ENCODE data around the gene CACNA2D2.

Gene CACNA2D2

DNA sequence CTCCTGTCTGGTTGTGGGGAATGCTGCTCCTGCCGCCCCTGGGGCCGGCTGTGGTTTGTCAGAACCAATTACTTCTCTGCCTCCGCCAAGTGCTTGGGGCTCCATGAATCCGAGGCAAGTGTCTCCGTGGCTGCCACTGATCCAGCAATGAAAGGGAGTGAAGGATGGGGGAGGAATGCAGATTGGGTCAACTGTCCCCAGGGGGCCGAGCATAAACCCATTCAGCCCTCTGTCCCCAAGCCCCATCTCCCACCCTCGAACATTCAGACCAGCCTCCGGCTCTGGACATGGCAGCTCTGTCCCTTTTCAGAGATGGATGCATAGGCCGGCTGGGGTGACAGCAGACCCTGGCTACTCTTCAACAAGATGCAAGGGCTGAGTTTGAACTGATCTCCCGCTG, 35.5 kb downstream of the CACNA2D2 start:
- no peak for DNase-seq (ENCODE audit: extremely low spot score)
- TF ChIP-seq L3MBTL2 (conservative IDR thresholded peaks at IDR 0.05) (no peak), SP1 (IDR thresholded peaks at IDR 0.05) (no peak), SUZ12 (IDR thresholded peaks at IDR 0.05) (no peak), HDGF (IDR thresholded peaks at IDR 0.05; ENCODE audit: borderline replicate concordance) (no peak), LEF1 (IDR thresholded peaks at IDR 0.05; ENCODE audit: borderline replicate concordance) (no peak), ELF4 (IDR thresholded peaks at IDR 0.05) (no peak), ZNF384 (IDR thresholded peaks at IDR 0.05) (no peak), ARNT (IDR thresholded peaks at IDR 0.05) (no peak)
- TF ChIP-seq, protein P1, sequence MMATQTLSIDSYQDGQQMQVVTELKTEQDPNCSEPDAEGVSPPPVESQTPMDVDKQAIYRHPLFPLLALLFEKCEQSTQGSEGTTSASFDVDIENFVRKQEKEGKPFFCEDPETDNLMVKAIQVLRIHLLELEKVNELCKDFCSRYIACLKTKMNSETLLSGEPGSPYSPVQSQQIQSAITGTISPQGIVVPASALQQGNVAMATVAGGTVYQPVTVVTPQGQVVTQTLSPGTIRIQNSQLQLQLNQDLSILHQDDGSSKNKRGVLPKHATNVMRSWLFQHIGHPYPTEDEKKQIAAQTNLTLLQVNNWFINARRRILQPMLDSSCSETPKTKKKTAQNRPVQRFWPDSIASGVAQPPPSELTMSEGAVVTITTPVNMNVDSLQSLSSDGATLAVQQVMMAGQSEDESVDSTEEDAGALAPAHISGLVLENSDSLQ (IDR thresholded peaks at IDR 0.05), result no peak
- POLR2A ChIA-PET, result no interaction called here
- CTCF ChIA-PET, result no interaction called here

DNA sequence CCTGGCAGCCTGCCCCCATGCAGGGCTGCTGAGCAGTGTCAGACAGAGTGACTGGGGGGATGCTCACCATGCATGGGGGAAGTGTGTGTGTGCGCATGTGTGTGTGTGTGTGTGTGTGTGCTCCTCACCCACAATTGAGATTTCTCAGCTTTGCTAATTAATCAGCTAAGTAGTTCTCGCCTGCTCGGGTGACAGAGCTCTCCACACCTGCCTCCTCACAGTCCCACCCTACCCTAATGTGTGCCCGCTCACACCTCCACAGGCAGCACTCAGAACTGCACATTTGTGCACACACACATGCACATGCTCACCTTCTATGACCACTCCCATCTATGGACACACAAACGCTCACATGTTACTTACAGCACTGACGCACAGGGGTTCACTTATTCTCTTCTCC, 37.3 kb downstream of the CACNA2D2 start:
- ChIA-PET POLR2A (no interaction called here), CTCF (no interaction called here)
- TF ChIP-seq ELF4 (IDR thresholded peaks at IDR 0.05) (no peak), FOXM1 (IDR thresholded peaks at IDR 0.05; ENCODE audit: borderline replicate concordance) (no peak), LEF1 (IDR thresholded peaks at IDR 0.05; ENCODE audit: borderline replicate concordance) (no peak), TARDBP (IDR thresholded peaks at IDR 0.05) (no peak), BHLHE40 (IDR thresholded peaks at IDR 0.05; ENCODE audit: borderline replicate concordance) (no peak), CTBP1 (IDR thresholded peaks at IDR 0.05; ENCODE audit: borderline replicate concordance) (no peak), SUZ12 (IDR thresholded peaks at IDR 0.05) (no peak), FOXK2 (IDR thresholded peaks at IDR 0.05) (no peak), L3MBTL2 (conservative IDR thresholded peaks at IDR 0.05) (no peak), FOXA1 (IDR thresholded peaks at IDR 0.05) (no peak), HDGF (IDR thresholded peaks at IDR 0.05; ENCODE audit: borderline replicate concordance) (no peak), NFRKB (IDR thresholded peaks at IDR 0.05) (no peak), ARNT (IDR thresholded peaks at IDR 0.05) (no peak), ZNF384 (IDR thresholded peaks at IDR 0.05) (no peak), SP1 (IDR thresholded peaks at IDR 0.05) (no peak)
- TF ChIP-seq, protein P1 (IDR thresholded peaks at IDR 0.05), result no peak
- DNase-seq (ENCODE audit: extremely low spot score), result no peak

DNA sequence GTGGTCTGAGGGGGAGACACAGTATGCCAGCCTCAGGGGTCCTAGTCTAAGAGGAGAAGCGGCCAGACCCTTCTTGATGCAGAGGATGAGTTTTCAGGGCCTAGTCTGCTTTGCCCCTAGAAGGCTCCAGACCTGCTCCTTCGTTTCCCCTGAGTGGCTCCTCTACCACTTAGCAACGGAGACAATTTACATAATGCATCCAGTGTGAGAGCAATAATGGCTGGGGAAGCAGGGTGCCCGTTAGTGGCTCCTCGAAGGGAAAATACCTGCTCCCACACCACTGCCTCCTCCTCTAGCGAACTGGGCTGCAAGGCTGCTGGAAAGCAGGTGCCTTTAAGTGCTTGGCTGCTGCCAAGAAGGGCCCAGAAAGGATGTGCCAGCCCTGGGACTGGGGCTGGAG, 38.9 kb downstream of the CACNA2D2 start:
- CTCF ChIA-PET, result no interaction called here
- POLR2A ChIA-PET, result interaction anchor here (0.6 kb wide), 1 partner anchor 34 kb away, joined by 3 read pairs; no protein-coding TSS in a partner anchor
- DNase-seq (ENCODE audit: extremely low spot score), result no peak
- TF ChIP-seq BHLHE40 (IDR thresholded peaks at IDR 0.05; ENCODE audit: borderline replicate concordance) (no peak), SP1 (IDR thresholded peaks at IDR 0.05) (no peak), L3MBTL2 (conservative IDR thresholded peaks at IDR 0.05) (no peak), FOXA1 (IDR thresholded peaks at IDR 0.05) (no peak), FOXM1 (IDR thresholded peaks at IDR 0.05; ENCODE audit: borderline replicate concordance) (no peak), SUZ12 (IDR thresholded peaks at IDR 0.05) (no peak), FOXK2 (IDR thresholded peaks at IDR 0.05) (no peak), ARNT (IDR thresholded peaks at IDR 0.05) (no peak), HDGF (IDR thresholded peaks at IDR 0.05; ENCODE audit: borderline replicate concordance) (no peak), TARDBP (IDR thresholded peaks at IDR 0.05) (no peak), NFRKB (IDR thresholded peaks at IDR 0.05) (no peak), CTBP1 (IDR thresholded peaks at IDR 0.05; ENCODE audit: borderline replicate concordance) (no peak)

DNA sequence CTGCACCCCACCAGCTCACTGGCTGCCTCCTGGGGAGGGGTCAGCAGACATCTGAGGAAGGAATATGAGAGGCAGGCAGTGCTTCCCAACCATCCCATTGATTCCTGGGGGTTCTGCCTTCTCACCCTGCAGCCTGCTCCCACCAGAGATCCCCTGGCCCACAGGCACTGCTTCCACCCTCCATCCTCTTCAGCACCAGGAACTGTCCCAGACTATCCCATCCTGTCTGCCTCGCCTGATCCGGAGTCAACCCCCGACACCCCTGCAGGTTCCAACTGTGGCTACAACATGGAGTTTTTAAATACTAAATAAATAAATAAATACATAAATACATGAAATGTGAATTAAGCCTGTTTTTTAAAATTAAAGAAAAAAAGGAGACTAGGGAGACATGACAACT, 43.6 kb downstream of the CACNA2D2 start:
- no peak for TF ChIP-seq L3MBTL2 (conservative IDR thresholded peaks at IDR 0.05)
- TF ChIP-seq FOXM1 (IDR thresholded peaks at IDR 0.05; ENCODE audit: borderline replicate concordance), result no peak
- no peak for TF ChIP-seq ELF4 (IDR thresholded peaks at IDR 0.05)
- TF ChIP-seq, protein P1 (IDR thresholded peaks at IDR 0.05), result no peak
- TF ChIP-seq CTBP1 (IDR thresholded peaks at IDR 0.05; ENCODE audit: borderline replicate concordance), result no peak
- TF ChIP-seq SUZ12 (IDR thresholded peaks at IDR 0.05), result no peak
- TF ChIP-seq NFRKB (IDR thresholded peaks at IDR 0.05), result no peak
- TF ChIP-seq FOXK2 (IDR thresholded peaks at IDR 0.05), result no peak
- TF ChIP-seq TARDBP (IDR thresholded peaks at IDR 0.05), result no peak
- TF ChIP-seq ARNT (IDR thresholded peaks at IDR 0.05), result no peak
- no peak for TF ChIP-seq BHLHE40 (IDR thresholded peaks at IDR 0.05; ENCODE audit: borderline replicate concordance)
- no peak for TF ChIP-seq ZNF384 (IDR thresholded peaks at IDR 0.05)
- no peak for TF ChIP-seq HDGF (IDR thresholded peaks at IDR 0.05; ENCODE audit: borderline replicate concordance)
- no peak for TF ChIP-seq LEF1 (IDR thresholded peaks at IDR 0.05; ENCODE audit: borderline replicate concordance)
- TF ChIP-seq SP1 (IDR thresholded peaks at IDR 0.05), result no peak
- TF ChIP-seq FOXA1 (IDR thresholded peaks at IDR 0.05), result no peak
- DNase-seq (ENCODE audit: extremely low spot score), result no peak
- ChIA-PET POLR2A (no interaction called here), CTCF (no interaction called here)

DNA sequence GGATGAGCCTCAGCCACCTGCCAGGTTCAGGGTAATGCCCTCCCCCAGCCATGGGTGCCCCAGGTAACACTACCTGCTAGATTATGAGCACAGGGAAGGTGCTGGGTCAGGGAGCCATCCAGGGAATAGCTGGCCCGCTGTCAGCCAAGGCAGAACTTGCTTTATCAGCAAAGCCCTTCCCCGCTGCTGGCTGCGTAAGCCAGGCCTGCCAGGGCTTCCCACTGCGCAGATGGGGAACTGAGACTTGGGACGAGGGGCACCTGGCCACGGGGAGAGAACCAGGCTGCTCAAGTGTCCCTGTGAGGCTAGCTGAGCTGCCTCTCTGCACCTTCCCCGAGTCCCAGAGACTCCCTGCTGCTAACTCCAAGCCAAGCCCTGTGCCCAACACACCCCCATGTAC, 45.4 kb downstream of the CACNA2D2 start:
- ChIA-PET POLR2A (no interaction called here), CTCF (no interaction called here)
- no peak for DNase-seq (ENCODE audit: extremely low spot score)
- TF ChIP-seq FOXA1 (IDR thresholded peaks at IDR 0.05), result no peak

DNA sequence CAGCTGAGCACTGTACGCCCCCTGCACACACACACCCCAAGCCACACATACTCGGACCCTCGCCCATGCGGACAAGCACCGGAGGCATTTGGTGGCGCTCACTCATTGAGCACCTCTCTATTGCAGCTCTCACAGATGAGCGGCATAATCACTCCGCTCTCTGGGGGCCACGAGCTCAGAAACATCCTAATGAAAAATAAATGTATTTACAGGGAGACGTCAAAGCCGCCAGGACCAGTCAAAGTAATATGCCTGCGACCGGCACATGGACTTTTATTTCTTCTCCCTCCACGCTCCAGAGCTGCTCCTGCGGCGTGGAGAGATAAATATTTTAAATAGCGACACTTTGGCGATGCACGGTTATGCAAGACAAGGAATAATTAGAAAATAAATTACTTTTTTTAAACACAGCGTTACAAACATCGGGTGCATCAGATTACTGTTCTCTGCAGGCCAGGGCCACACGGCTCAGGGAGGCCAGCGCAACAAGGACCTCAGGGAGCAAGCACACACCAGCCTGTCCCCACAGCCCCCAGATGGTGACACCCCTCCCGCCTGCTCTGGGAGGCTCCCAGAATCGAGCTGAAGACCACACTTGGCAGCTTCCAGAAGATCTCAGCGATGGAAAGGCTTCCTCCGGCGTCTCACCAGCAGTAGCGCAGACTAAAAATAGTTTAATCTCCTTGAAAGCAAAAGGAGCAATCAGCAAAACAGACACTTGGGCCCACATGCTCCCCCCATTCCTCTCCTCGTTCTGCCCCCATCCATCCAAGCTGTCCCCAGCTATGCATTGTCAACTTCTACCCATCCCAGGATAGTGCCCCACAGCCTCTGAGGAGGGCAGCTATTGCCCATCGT, 48.0 kb downstream of the CACNA2D2 start:
- TF ChIP-seq FOXM1 (IDR thresholded peaks at IDR 0.05; ENCODE audit: borderline replicate concordance) (no peak), ELF4 (IDR thresholded peaks at IDR 0.05) (no peak), L3MBTL2 (conservative IDR thresholded peaks at IDR 0.05) (no peak), CTBP1 (IDR thresholded peaks at IDR 0.05; ENCODE audit: borderline replicate concordance) (no peak), TARDBP (IDR thresholded peaks at IDR 0.05) (no peak), NFRKB (IDR thresholded peaks at IDR 0.05) (no peak), LEF1 (IDR thresholded peaks at IDR 0.05; ENCODE audit: borderline replicate concordance) (no peak), FOXA1 (IDR thresholded peaks at IDR 0.05) (no peak), HDGF (IDR thresholded peaks at IDR 0.05; ENCODE audit: borderline replicate concordance) (no peak), ARNT (IDR thresholded peaks at IDR 0.05) (no peak), FOXK2 (IDR thresholded peaks at IDR 0.05) (no peak), ZNF384 (IDR thresholded peaks at IDR 0.05) (no peak), BHLHE40 (IDR thresholded peaks at IDR 0.05; ENCODE audit: borderline replicate concordance) (no peak), SUZ12 (IDR thresholded peaks at IDR 0.05) (no peak), SP1 (IDR thresholded peaks at IDR 0.05) (no peak)
- TF ChIP-seq, protein P1 (IDR thresholded peaks at IDR 0.05), result no peak
- POLR2A ChIA-PET, result no interaction called here
- DNase-seq (ENCODE audit: extremely low spot score), result no peak
- CTCF ChIA-PET, result no interaction called here

All from HEK293T (cell line).